HTERT RPE-1 (cell line): ENCODE data around the gene CPT1A.

Experiments used
- in situ Hi-C: fragments of 300-500 bp; cut with MboI; formaldehyde crosslinking; loops from 4 replicates; pipeline ENCODE4 v1.14.3; 2020; ENCODE audit warnings: low sequenced_read_pairs

The CPT1A gene

DNA sequence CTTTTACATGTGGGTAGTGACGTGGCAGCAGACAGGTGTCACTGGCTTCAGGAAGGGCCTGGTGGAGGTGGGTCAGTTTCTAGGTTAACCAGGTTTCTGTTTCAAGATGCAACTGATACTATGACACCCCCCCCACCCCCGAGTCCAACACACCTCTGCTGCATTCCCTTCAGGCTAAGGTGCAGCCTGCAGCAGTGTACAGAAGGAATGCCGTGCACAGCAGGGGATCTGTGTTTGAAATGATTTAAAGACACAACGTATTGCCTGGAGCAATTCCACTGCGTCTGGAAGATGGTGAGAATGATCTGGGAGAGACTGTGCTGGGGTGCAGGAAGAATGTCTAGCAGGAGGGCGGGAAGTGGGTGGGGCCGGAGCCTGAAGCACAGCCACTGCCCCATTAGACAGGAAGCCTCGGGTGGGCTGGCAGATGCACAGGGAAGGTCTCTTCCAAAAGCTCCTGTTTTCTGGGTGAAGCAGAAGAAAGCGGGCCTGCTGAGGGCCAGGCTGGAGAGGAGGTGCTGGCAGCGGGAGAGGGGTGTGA is 78.5 kb downstream of the CPT1A start:
- in situ Hi-C loops, result no loop called here

DNA sequence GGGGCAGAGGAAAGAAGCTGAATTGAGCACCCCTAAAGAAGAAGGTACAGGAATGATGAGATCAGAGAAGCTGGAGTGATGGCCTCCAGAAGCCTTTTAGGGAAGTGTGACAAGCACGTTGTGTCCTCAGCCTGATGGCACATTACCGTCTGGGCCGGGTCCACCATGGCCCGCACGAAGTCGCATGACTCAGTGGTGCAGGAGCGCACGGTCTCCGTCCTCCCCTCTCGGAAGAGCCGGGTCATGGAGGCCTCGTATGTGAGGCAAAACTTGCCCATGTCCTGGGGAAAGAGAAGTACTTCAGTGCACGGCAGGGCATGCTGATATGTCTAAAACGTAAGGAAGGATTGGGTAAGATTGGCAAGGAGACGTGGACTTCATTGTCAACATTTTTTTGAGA is 79.2 kb downstream of the CPT1A start:
- in situ Hi-C loops, result no loop called here

DNA sequence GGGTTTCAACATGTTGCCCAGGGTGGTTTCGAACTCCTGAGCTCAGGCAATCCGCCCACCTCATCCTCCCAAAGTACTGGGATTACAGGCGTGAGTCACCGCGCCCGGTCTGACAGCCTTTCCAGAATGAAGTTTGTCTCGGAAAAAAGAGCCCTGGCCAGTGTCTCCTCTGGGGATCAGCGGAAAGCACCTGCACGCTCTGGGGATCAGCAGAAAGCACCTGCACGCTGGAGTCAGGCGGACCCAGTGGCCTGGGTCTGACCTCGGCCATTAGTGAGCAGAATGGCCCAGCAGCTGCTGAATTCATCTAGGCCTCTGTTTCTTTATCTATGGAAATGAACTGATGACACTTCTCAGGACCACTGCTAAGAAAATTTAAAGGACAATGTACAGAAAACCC is 79.9 kb downstream of the CPT1A start:
- in situ Hi-C loops, result no loop called here

DNA sequence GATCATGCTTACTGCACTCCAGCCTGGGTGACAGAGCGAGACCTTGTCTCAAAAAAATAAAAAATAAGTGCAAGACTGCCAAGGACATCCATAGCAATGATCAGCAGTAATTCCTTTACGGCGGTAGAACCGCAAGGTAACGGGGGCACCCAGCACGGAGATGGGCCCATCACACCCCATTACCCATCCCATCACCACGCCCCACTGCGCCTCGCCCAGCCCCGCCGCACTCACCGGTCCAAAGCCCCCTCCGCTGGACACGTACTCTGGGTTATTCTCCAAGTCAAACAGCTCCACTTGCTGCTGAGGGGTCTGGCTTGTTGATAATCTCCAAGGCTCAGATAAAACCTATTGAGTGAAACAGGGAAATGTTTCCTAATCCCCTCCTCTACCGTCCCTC is 81.7 kb downstream of the CPT1A start:
- in situ Hi-C loops, result no loop called here

DNA sequence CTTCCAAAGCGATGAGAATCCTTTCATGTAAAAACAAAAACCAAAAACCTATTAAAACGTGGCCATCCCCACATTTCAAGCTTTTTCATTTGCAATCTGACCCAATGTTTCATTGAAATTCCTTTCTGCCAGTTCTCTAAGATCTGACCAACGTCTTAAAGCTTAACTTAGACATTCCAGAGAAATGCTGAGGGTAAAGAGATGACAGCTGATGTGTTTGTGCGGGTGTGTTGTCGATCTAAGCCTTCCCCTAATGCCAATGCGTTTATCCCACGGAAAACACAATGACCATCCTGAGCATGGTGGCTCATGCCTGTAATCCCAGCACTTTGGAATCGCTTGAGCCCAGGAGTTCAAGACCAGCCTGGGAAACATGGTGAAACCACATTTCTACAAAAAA is 84.0 kb downstream of the CPT1A start:
- in situ Hi-C loops, result no loop called here

DNA sequence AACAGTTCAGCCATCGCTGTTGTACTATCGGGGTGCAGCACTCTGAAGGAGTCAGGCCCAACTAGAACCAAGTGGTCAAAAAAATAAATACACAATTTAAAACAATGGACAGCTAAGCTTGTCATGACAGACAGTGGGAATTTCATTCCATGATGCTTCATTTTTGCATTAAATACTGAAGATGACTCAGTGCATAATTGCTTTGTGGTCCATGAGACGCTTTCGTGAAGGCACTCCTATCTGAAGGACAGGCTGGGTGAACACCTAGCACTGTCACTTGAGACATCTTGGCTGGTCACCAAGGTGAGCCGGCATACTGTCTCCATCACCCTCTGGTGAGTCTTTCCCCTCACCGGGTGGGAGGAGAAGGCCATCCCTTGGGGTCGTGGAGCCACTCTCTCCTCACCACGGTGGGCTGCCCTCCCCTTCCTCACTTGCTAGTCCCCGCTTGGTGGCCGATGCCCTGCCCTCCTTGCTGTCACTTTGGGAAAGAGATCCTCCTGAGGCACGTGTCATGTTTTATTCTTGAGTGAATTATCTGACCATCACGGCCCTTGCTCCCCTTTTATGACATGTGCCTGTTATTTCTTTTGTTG is 85.4 kb downstream of the CPT1A start:
- in situ Hi-C loops, result no loop called here

DNA sequence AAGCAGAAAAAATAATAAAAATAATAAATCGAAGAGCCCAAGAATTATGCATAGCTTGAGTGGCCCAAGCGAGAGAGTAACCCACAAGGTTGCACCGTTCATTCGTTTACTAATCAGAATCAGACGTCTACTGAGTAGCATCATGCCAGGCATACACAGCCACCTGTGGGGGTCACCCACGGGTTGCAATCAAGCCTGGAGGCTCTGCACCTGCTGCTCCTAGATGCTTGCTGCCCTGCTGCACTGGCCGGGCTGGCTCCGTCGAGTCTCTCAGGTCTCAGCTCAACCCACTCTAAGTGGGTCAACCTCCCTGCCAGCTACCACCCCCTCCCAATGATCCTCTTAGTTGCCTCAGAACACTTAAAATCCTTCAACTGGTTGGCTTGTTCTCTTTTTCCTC is 88.4 kb downstream of the CPT1A start:
- in situ Hi-C loops, result no loop called here

DNA sequence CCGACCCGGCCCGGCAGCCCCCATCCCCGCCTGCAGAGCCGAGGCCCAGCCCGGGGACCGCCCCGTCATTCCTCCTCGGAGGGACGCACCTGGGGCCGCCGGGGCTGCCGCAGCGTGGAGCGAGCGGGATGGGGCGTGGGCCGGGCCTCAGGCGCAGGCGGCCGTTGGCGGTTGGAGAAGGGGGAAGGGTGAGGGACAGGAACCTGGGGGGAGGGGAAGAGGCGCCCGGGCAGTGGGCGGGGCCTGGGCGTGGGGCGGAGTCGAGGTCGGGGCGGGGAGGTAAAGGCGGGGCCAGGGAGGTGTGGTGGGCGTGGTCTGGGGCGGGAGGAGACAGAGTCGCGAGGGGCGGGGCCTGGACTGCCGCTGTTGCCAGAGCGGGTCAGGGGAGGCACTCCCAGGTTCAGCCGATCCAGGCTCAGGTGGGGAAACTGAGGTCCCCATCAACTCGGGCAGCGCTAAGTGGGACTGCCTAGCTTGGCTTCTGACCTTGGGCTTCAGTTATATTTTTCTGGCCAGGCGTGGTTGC is 90.3 kb downstream of the CPT1A start, which contains the start of gene TESMIN:
Gene TESMIN (minus strand): TSS at position 190 of the 526 bp plus-strand sequence. CDS start 860 bp downstream, outside the sequence.
- in situ Hi-C loops, result no loop called here

DNA sequence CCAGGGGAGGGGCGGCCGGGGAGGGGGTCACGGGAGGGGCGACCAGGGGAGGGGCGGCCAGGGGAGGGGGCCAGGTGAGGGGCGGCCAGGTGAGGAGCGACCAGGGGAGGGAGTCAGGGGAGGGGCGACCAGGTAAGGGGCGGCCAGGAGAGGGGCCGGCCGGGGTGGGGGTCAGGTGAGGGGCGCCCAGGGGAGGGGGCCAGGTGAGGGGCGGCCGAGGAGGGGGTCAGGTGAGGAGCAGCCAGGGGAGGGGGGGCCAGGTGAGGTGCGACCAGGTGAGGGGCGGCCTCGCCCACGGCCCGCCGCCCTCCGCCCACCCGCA is 90.8 kb downstream of the CPT1A start:
- in situ Hi-C loops, result no loop called here

DNA sequence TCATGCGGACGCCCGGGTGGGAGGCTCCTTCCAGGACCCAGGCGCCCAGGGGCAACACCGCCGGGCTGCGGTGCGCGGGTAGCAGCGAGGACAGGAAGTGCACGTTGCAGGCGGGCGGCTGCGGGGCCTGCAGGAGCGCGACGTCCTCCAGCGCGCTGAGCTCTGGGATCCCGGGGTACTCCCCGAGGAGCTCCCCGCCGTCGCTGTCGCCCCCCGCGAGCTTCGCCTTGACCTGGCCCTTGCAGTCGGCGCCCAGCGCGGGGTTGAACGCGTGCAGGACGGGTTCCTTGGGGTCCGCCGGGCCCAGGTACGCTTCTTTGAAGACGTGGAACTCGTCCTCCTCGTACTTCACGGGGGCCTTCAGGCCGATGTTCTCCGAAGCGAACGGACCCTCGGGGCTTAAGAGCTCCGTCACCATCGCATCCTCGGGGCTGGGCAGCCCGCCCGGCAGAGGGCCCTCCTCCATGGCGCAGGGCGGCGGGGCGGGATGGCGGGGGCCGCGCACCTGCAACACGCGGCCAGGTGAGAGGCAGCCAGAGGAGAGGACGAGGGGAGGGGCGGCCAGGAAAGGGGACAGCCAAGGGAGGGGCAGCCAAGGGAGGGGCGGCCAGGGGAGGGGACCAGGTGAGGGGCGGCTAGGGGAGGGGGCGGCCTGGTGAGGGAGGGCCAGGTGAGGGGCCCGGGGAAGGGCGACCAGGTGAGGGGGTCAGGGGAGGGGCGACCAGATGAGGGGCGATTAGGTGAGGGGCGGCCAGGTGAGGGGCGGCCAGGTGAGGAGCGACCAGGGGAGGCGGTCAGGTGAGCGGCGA is 91.3 kb downstream of the CPT1A start:
- in situ Hi-C loops, result no loop called here

DNA sequence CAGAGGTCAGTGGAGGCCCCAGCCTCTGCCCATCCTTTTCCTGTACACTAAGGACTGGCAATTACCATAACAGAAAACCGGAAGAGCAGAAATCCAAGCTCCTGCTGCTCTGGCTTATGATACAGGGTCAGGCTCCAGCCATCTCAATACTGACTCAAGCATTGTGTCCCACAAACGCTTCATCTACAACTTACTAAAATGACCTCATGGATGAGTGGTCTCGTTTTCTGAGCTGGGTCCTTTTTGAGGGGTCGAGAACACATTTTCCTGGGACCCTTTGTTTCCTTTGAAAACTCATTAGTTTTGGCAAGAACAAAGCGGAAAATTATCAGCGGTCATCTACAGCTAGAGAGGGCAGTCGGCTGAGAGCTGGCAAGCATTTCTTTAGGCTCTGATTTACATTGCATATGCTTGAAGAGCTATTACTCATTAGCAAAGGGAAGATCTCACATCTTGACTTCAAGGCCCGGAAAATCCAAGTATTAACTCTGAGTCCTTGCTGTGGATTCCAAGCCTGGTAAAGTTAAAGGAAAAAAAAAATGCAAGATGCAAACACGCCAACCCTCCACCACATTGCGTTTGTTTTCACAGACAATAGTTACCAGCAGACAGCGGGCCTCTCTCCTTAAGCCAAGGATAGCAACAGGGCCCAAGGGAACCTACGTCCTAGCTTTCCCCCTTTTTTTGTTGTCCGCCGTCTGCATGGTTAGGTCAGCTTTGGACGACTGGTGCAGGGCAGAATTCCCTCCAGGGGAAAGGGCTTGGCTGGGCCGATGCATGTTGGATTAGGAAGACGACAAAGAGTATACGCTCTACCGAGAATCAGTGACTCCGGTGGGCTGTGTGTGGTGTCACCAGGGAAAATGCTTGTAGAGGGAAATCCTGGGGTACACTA is 92.2 kb downstream of the CPT1A start:
- in situ Hi-C loops, result no loop called here

DNA sequence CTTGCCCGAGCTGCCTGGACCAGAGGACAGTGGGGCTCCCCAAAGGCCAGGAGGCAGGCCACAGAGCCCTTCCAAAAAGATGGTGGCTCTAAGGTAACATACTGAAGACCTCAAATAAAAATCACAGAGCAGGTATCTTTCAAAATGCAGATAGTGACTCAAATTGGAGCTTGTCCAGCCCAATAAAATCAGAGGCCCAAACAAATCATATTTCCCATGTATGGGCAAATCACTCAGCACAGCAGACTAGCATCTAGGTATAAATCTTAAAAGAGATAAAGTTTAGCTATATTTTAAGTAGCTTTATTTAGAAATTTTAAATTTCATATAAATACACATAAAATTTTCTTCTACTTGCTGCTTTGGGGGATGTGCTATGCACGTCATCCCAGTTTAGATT is 93.7 kb downstream of the CPT1A start:
- in situ Hi-C loops, result no loop called here

DNA sequence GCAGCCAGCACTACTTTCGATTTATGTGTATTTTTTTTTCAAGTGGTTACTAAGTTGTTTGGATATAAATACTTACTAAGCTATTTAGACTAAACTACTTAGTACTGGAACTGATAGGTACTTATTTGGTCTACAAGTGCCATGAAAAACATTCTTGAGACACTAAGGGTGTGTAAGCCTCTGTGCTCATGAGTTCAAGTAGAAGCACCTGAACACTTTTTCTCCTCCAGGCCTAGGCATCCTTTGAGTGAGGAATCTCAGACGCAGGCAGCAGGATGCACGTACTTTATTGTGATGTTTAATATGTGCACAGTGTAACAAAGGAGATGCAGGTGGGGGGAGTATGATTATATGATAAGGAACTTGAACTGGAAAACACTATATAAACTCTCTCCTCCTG is 98.2 kb downstream of the CPT1A start:
- in situ Hi-C loops, result no loop called here

DNA sequence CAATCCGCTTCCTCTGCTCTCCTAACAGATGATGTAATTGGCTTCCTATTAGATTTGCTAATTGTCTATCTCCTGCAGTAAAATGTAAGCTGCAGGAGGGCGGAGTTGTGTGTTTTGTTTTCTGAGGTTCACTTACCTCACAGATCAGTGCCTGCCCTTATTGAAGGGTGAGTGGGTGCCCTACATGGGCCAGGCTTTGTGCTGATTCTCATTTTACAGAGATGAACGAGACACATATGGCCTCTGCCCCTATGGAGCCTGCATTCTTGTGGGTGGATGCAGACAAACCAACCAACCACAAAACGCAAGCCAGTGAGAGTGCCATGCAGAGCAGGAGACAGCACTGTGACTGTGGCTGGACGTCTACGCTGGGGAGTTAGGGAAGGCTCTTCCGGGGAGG is 100.3 kb downstream of the CPT1A start:
- in situ Hi-C loops, result no loop called here

DNA sequence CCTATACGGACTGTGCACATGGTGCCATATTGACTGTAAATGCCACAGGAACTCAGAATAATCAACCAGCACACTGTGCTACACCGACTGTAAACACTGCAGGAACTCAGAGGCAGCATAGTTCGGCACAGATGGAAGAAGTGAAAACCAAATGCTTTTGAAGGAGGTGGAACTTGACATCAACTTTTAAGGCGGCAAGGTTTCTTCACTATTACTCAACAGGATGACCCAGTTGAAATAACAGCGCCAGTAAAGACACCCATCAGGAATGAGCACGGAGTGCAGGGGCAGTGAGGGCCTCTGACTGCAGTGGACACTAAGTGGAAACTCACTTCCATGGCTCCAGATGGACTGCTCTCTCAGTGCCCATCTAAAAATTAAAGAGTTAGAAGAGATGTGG is 106.1 kb downstream of the CPT1A start:
- in situ Hi-C loops, result no loop called here

DNA sequence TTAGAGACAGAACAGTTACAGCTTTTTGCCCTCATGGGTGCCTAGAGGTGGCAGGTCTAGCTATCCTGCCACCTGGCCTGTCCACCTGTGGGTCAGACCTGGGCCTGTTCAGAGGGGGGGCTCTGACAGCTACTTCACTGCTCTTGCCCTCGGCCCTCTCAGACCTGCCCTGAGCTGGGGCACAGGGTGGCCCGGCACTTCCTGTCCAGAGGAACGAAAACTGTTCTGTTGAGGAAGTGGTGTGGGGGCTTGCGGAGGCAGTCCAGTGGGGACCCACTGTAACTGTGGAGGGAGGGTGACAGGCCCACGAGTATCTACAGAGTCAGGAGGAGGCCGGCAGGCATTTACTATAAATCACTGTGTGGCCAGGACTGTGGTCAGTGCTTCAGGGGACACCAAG is 106.6 kb downstream of the CPT1A start:
- in situ Hi-C loops, result no loop called here

DNA sequence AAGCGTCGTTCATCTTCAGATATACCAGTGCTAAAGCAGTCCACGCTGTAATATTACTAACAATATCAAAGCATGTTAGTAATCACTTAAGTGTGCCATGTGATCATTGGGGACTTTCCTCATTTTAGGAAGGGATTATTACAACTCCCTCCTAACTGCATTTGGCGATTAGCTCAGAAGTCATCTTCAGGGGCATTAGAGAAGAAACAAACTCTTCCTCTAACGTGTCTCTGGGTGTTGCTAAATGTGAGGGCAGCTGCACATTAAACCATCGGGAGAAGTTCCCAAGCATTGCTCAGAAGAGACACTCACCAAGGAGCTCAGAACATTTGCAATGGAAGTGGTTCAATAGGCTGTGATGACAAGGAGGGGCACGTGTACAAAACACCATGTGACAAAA is 107.6 kb downstream of the CPT1A start:
- in situ Hi-C loops, result no loop called here

DNA sequence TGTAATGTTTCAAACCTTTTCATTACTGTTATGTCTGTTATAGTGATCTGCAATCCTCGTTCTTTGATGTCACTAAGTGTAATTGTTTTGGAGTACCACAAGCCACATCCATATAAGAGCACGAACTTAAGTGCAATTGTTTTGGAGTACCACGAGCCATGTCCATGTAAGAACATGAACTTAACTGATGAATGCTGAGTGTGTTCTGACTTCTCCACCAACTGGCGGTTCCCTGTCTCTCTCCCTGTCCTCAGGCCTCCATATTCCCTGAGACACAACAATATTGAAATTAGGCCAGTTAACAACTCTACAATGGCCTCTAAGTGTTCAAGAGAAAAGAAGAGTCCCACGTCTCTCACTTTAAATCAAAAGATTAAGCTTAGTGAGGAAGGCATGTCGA is 113.9 kb downstream of the CPT1A start:
- in situ Hi-C loops, result no loop called here

DNA sequence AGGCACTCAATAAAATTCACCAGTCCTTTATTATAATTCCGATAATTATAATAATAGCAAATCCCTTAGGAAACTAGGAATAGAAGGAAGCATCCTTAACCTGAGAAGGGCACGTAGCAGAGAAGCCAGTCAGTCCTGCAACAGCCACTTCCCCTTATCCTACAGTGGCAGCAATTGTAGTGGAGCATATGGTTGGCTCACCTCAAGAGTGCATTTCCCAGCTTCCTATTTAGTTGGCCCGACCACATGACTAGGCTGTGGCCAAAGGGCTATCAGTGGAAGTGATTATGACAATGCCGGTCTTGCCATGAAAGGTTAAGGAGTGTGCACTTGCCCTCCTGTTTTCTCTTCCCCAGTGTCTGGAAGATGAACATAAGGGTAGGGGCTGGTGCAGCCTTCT is 117.4 kb downstream of the CPT1A start:
- in situ Hi-C loops, result no loop called here

DNA sequence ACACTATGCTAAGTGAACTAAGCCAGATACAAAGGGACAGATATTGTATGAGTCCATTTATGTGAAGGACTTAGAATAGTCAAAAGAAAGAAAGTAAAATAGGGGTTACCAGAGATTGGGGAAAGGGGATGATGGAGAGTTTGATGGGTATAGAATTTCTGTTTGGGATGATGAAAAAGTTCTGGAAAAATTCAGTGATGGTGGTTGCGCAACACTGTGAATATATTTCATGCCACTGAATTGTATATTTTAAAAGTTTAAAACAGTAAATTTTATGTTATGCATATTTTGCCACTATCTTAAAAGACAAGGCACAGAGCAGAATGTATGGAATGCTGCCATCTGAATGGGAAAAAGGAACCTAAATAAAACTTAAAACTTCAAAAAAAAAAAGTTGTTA is 119.6 kb downstream of the CPT1A start:
- in situ Hi-C loops, result no loop called here

DNA sequence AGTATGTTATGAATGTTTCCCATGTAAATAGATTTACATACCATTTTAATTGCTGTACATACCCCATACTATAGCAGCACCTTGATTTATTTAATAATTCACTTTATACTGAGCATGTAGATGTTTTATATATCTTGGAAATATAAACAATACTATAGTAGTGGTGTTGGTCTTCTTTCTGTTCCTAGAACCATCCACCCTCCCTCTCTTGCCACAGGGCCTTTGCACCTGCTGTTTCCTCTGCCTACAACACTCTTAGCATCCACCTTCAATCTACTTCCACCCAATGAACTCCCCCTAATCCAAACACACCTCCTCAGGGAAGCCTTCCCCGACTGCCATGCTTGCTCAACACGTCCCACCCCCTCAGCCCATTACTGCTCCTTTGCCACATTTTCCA is 120.6 kb downstream of the CPT1A start:
- in situ Hi-C loops, result no loop called here
